WERI-Rb-1 (cell line): ENCODE results near the gene MICU1.
A peak's percentile ranks its signal among the peaks of the same experiment; 100 is the strongest.

Source experiments
- DNase-seq: peaks from one replicate; pipeline ENCODE4 v3.0.0-alpha.2; 2020
- H3K27ac ChIP-seq: fragments of 250-450 bp; sonication (Bioruptor Pico); 2 replicates; pipeline ENCODE4 v1.5.1; 2020; ENCODE audit warnings: mild to moderate bottlenecking, moderate library complexity
- H3K27me3 ChIP-seq: fragments of 250-450 bp; sonication (Bioruptor Pico); 2 replicates; pipeline ENCODE4 v1.5.1; 2021; ENCODE audit warnings: mild to moderate bottlenecking, low read depth, moderate library complexity; ENCODE audit not compliant: insufficient read depth, severe bottlenecking
- H3K36me3 ChIP-seq: fragments of 250-450 bp; sonication (Bioruptor Pico); 2 replicates; pipeline ENCODE4 v1.5.1; 2020; ENCODE audit warnings: mild to moderate bottlenecking, moderate library complexity
- H3K4me3 ChIP-seq: 2 replicates; pipeline ENCODE4 v1.5.1; 2011; ENCODE audit warnings: low read depth, mild to moderate bottlenecking, control low read depth, low read length
- H3K9me3 ChIP-seq: fragments of 250-450 bp; sonication (Bioruptor Pico); 2 replicates; pipeline ENCODE4 v1.5.1; 2021; ENCODE audit warnings: mild to moderate bottlenecking, moderate library complexity; ENCODE audit not compliant: severe bottlenecking
- TF ChIP-seq, protein P1 (sequence below): IDR thresholded peaks from 2 replicates; pipeline ENCODE4 v1.5.1; 2011; ENCODE audit warnings: low read depth, mild to moderate bottlenecking, control low read depth, inconsistent platforms, low read length

MICU1 gene

DNA sequence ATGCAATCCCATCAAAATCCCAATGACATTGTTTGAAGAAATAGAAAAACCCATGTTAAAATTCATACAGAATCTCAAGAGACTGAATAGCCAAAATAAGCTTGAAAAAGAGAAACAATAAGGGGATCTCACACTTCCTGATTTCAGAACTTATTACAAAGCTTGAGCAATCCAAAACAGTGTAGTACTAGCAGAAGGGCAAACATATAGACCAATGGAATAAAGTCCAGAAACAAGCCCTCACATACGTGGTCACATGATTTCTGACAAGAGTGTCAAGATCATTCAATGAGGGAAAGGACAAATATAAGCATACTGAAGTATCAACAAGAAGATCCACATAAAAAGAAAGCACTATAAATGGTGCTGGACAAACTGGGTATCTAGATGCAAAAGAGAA lies 31.9 kb downstream of the MICU1 start:
- DNase-seq: no peak
- H3K9me3 ChIP-seq: no peaks in the 10 kb centered on the region
- no peak overlapping the region for H3K27ac ChIP-seq
- no peaks in the 10 kb centered on the region for H3K36me3 ChIP-seq
- TF ChIP-seq, protein P1, sequence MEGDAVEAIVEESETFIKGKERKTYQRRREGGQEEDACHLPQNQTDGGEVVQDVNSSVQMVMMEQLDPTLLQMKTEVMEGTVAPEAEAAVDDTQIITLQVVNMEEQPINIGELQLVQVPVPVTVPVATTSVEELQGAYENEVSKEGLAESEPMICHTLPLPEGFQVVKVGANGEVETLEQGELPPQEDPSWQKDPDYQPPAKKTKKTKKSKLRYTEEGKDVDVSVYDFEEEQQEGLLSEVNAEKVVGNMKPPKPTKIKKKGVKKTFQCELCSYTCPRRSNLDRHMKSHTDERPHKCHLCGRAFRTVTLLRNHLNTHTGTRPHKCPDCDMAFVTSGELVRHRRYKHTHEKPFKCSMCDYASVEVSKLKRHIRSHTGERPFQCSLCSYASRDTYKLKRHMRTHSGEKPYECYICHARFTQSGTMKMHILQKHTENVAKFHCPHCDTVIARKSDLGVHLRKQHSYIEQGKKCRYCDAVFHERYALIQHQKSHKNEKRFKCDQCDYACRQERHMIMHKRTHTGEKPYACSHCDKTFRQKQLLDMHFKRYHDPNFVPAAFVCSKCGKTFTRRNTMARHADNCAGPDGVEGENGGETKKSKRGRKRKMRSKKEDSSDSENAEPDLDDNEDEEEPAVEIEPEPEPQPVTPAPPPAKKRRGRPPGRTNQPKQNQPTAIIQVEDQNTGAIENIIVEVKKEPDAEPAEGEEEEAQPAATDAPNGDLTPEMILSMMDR: no peak
- no peak overlapping the region for H3K4me3 ChIP-seq
- H3K27me3 ChIP-seq: no peaks in the 10 kb centered on the region

GRCh38 chr10:72588266-72588665 lies 37.6 kb downstream of the MICU1 start:
- TF ChIP-seq, protein P1: no peak
- H3K9me3 ChIP-seq: no peaks in the 10 kb centered on the region
- no peak for DNase-seq
- H3K27ac ChIP-seq: no peak overlapping the region
- H3K27me3 ChIP-seq: no peaks in the 10 kb centered on the region
- H3K4me3 ChIP-seq: no peak overlapping the region
- no peaks in the 10 kb centered on the region for H3K36me3 ChIP-seq

- Histone ChIP-seq H3K27me3 (no peaks in the 10 kb centered on the region), H3K36me3 (no peaks in the 10 kb centered on the region), H3K9me3 (no peaks in the 10 kb centered on the region), H3K4me3 (no peak overlapping the region), H3K27ac (no peak overlapping the region)
- no peak for DNase-seq
- TF ChIP-seq, protein P1: no peak
These were observed 38.3 kb downstream of the MICU1 start for GRCh38 chr10:72587568-72587967.

- H3K9me3 ChIP-seq: no peaks in the 10 kb centered on the region
- H3K27ac ChIP-seq: no peak overlapping the region
- peak; percentile 9 for DNase-seq
- H3K4me3 ChIP-seq: no peak overlapping the region
- no peaks in the 10 kb centered on the region for H3K27me3 ChIP-seq
- no peaks in the 10 kb centered on the region for H3K36me3 ChIP-seq
- TF ChIP-seq, protein P1: no peak
These were observed 51.2 kb downstream of the MICU1 start for GRCh38 chr10:72574636-72575035.

DNA sequence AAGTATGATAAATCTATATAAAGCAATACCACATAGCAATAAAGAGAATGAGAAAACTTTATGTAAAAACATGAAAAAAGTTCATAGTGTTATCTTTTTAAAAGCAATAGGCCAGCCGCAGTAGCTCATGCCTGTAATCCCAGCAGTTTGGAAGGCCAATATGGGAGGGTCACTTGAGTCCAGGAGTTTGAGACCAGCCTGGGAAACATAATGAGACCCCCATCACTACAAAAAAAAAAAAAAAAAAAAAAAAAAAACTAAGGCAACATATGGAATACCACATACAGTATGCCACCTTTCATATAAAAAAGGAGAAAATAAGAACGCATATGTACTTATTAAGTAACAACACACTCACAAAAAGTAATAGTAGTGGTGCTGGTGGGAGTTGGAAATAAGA lies 52.8 kb downstream of the MICU1 start:
- no peak overlapping the region for H3K27ac ChIP-seq
- H3K36me3 ChIP-seq: no peaks in the 10 kb centered on the region

More for the DNA sequence above, 52.8 kb downstream of the MICU1 start:
- no peak for DNase-seq
- no peak overlapping the region for H3K4me3 ChIP-seq
- no peaks in the 10 kb centered on the region for H3K27me3 ChIP-seq
- TF ChIP-seq, protein P1: no peak
- H3K9me3 ChIP-seq: no peaks in the 10 kb centered on the region
